K562 (cell line): ENCODE measurements around the gene ZNF488. TPM values are rescaled to one million over a fixed set of nuclear protein-coding genes. Genes with fewer than 3 reads are reported as not detected.

Experiments used
- ATAC-seq: fragments of 200-7000 bp; cut with Tn5 transposase; 3 replicates; pipeline ENCODE4 v1.9.1; 2020; ENCODE audit warnings: moderate library complexity
- BruUV-seq: library from RNA; stranded (reverse); fragments of 400-500 nt; replicated peaks from 2 replicates; lab custom pipeline; 2021; lab: Mats Ljungman, UMichigan
- CTCF ChIA-PET: fragments of 300-600 bp; formaldehyde crosslinking; extraction: SDS; loops from one replicate; lab custom pipeline; 2021; ENCODE audit warnings: low intra/inter-chr PET ratio; lab: Yijun Ruan, JAX
- POLR2A ChIA-PET: fragments of 300-600, 350-650 bp; sonication (Branson Sonifier 250); formaldehyde crosslinking; extraction: SDS; loops from one replicate; lab custom pipeline; 2021; ENCODE audit warnings: antibody characterized with exemption, inconsistent platforms; lab: Yijun Ruan, JAX
- DNase-seq, 4 experiments: peaks; one replicate each; pipeline versions ENCODE4 v3.0.0 to v3.0.0-alpha.2; 2011 to 2018; ENCODE audit warnings: low spot score in 3 of 4, mixed read lengths in 3 of 4; ENCODE audit errors: extremely low read depth in 1 of 4
- FAIRE-seq: peaks from 2 replicates; lab custom pipeline; 2011; peaks lifted over from hg19 to GRCh38; lab: Jason Lieb, UNC
- H2AFZ ChIP-seq: 2 replicates; pipeline ENCODE4 v1.6.0; 2011; ENCODE audit warnings: low read depth, low read length, control low read depth, inconsistent platforms
- H3K27ac ChIP-seq: fragments of 200-600 bp; 3 replicates; pipeline ENCODE4 v1.8.0; 2011; ENCODE audit warnings: low read depth, mild to moderate bottlenecking, control low read depth, inconsistent platforms, low read length, moderate library complexity, mixed read lengths; ENCODE audit errors: extremely low read depth
- H3K27me3 ChIP-seq, 2 experiments: fragments of 300-600 bp in 1 of 2; 2 replicates in 1 of 2; 3 replicates in 1 of 2; pipeline versions ENCODE4 v1.6.0 to v1.8.0; 2011; ENCODE audit warnings: inconsistent platforms in 2 of 2, low read length in 2 of 2, mild to moderate bottlenecking in 1 of 2, mixed read lengths in 1 of 2, moderate library complexity in 1 of 2; ENCODE audit not compliant: control insufficient read depth in 2 of 2, insufficient read depth in 2 of 2
- H3K36me3 ChIP-seq: fragments of 300-600 bp; 3 replicates; pipeline ENCODE4 v1.8.0; 2011; ENCODE audit warnings: mild to moderate bottlenecking, low read length, inconsistent platforms; ENCODE audit not compliant: control insufficient read depth, insufficient read depth
- H3K4me1 ChIP-seq, 2 experiments: fragments of 200-600 bp in 1 of 2; replicated peaks in 1 of 2; 2 replicates in 1 of 2; 3 replicates in 1 of 2; pipeline versions ENCODE4 v1.5.1 to v1.8.0; 2011; ENCODE audit warnings: inconsistent platforms in 2 of 2, low read length in 2 of 2, mild to moderate bottlenecking in 1 of 2, mixed read lengths in 1 of 2, moderate library complexity in 1 of 2; ENCODE audit not compliant: control insufficient read depth in 2 of 2, insufficient read depth in 2 of 2
- H3K4me2 ChIP-seq: 2 replicates; pipeline ENCODE4 v1.6.1; 2011; ENCODE audit warnings: low read length, control low read depth, inconsistent platforms, mixed read lengths; ENCODE audit not compliant: insufficient read depth
- H3K4me3 ChIP-seq: fragments of 200-600 bp; sonication (generic), shearing (Covaris generic); 2 replicates; pipeline ENCODE4 v1.5.1; 2016; ENCODE audit warnings: control low read depth, inconsistent platforms
- H3K79me2 ChIP-seq: fragments of 200-600 bp; 3 replicates; pipeline ENCODE4 v1.8.0; 2011; ENCODE audit warnings: low read length, inconsistent platforms; ENCODE audit not compliant: control insufficient read depth, insufficient read depth
- H3K9ac ChIP-seq, 2 experiments: 2 replicates each; pipeline versions ENCODE4 v1.6.0 to v1.6.1; 2011; ENCODE audit warnings: low read depth in 2 of 2, low read length in 2 of 2, control low read depth in 1 of 2, inconsistent platforms in 1 of 2, mild to moderate bottlenecking in 1 of 2, mixed read lengths in 1 of 2; ENCODE audit not compliant: insufficient read depth in 1 of 2
- H3K9me1 ChIP-seq: one replicate; pipeline ENCODE4 v1.6.0; 2011; ENCODE audit warnings: inconsistent platforms, mild to moderate bottlenecking, low read length, moderate library complexity; ENCODE audit not compliant: control insufficient read depth, insufficient read depth
- H3K9me3 ChIP-seq: replicated peaks from 2 replicates; pipeline ENCODE4 v1.5.1; 2011; ENCODE audit warnings: low read depth, low read length, inconsistent platforms; ENCODE audit not compliant: control insufficient read depth, insufficient read depth
- H4K20me1 ChIP-seq: replicated peaks from 2 replicates; pipeline ENCODE4 v1.6.1; 2011; ENCODE audit warnings: low read length, inconsistent platforms, mixed read lengths; ENCODE audit not compliant: control insufficient read depth, insufficient read depth
- BMI1 ChIP-seq: fragments of 150-350 bp; IDR thresholded peaks from 2 replicates; pipeline ENCODE4 v1.6.1; 2014; ENCODE audit warnings: low read length
- FOXK2 ChIP-seq, 2 experiments: fragments of 450-650 bp; IDR thresholded peaks in 1 of 2; conservative IDR thresholded peaks in 1 of 2; 2 replicates each; pipeline ENCODE4 v1.6.1; 2016; ENCODE audit warnings: low read depth in 2 of 2, mild to moderate bottlenecking in 1 of 2
- GABPB2 ChIP-seq: fragments of 250-450 bp; sonication (Bioruptor Pico); conservative IDR thresholded peaks from 2 replicates; pipeline ENCODE4 v1.5.1; 2021; ENCODE audit warnings: mild to moderate bottlenecking
- ILF3 ChIP-seq: fragments of 450-650 bp; IDR thresholded peaks from 2 replicates; pipeline ENCODE4 v1.6.1; 2018; ENCODE audit warnings: antibody characterized with exemption, mild to moderate bottlenecking, moderate library complexity, borderline replicate concordance
- MTA3 ChIP-seq: fragments of 450-650 bp; formaldehyde crosslinking; IDR thresholded peaks from 2 replicates; pipeline ENCODE4 v1.6.1; 2017; ENCODE audit warnings: mild to moderate bottlenecking, borderline replicate concordance
- NR1H2 ChIP-seq: sonication (generic); formaldehyde crosslinking; IDR thresholded peaks from 2 replicates; pipeline ENCODE4 v1.4.0; 2020; ENCODE audit warnings: mild to moderate bottlenecking, missing genetic modification reagents
- NUFIP1 ChIP-seq: fragments of 450-650 bp; IDR thresholded peaks from 2 replicates; pipeline ENCODE4 v1.6.1; 2018; ENCODE audit not compliant: partially characterized antibody
- PHF8 ChIP-seq: fragments of 200-600 bp; sonication (generic); IDR thresholded peaks from 2 replicates; pipeline ENCODE4 v1.6.1; 2012; ENCODE audit warnings: mixed run types, mild to moderate bottlenecking, inconsistent platforms, low read length, moderate library complexity, borderline replicate concordance
- SMARCA5 ChIP-seq: fragments of 450-650 bp; IDR thresholded peaks from 2 replicates; pipeline ENCODE4 v1.6.1; 2016
- THRAP3 ChIP-seq: fragments of 450-650 bp; IDR thresholded peaks from 2 replicates; pipeline ENCODE4 v1.6.1; 2016; ENCODE audit warnings: mild to moderate bottlenecking, inconsistent platforms, borderline replicate concordance
- ZNF239 ChIP-seq: fragments of 250-450 bp; sonication (Bioruptor Pico); IDR thresholded peaks from 2 replicates; pipeline ENCODE4 v1.4.0; 2020; ENCODE audit warnings: mild to moderate bottlenecking
- ZNF668 ChIP-seq: fragments of 250-450 bp; sonication (Bioruptor Pico); IDR thresholded peaks from 2 replicates; pipeline ENCODE4 v1.8.0; 2022; ENCODE audit warnings: mild to moderate bottlenecking, inconsistent platforms
- WGBS: fragments of 100-300 bp; shearing (Covaris generic); methylation state at CpG from one replicate; pipeline ENCODE4 v1.1.6; 2016; ENCODE audit warnings: low coverage, mixed read lengths; ENCODE audit not compliant: insufficient coverage; ENCODE audit errors: missing lambda C conversion rate; 5-methylcytosine and 5-hydroxymethylcytosine counted together
- in situ Hi-C: fragments of 300-500 bp; cut with MboI; formaldehyde crosslinking; loops from 4 replicates; pipeline ENCODE4 v1.15.0; 2018; ENCODE audit warnings: inconsistent platforms, mixed read lengths
- intact Hi-C: fragments of 100-400 bp; cut with micrococcal nuclease; formaldehyde crosslinking; loops from 2 replicates; pipeline ENCODE4 v1.14.2; 2022
- polyA plus RNA-seq, 8 experiments: library from polyadenylated mRNA; depleted of rRNA in 4 of 8; stranded (reverse) in 5 of 8; unstranded in 3 of 8; fragments of >200 nt; fragmentation: Nextera tagmentation in 2 of 8; fragmentation: Illumina TruSeq in 1 of 8; extraction: Ambion mirVana in 2 of 8; extraction: Trizol in 1 of 8; gene quantifications; 2 replicates each; pipeline versions ENCODE4 v1.2.1 to v1.2.3, GENCODE V29; 2011 to 2014; ENCODE audit warnings: inconsistent platforms in 1 of 8, missing spikeins in 1 of 8
- total RNA-seq, 7 experiments: library from RNA; depleted of rRNA in 6 of 7; stranded (reverse); fragments of >200 nt in 6 of 7; fragmentation: Illumina TruSeq in 2 of 7; extraction: Trizol in 2 of 7; gene quantifications; 2 replicates each; pipeline versions ENCODE4 v1.2.1 to v1.2.3, GENCODE V29; 2011 to 2021; ENCODE audit warnings: low replicate concordance in 1 of 7
- TF ChIP-seq, protein P1 (sequence below): sonication (generic); formaldehyde crosslinking; IDR thresholded peaks from 2 replicates; pipeline ENCODE4 v1.5.0; 2020; ENCODE audit warnings: missing genetic modification reagents

Gene ZNF488
- total and polyA plus RNA-seq, 9 of the 15 experiments (the other 6 are each of a cell fraction or from before 2014, with no cell fraction given), result 0.03 to 0.09 (median 0.05) TPM; not detected in 3

DNA sequence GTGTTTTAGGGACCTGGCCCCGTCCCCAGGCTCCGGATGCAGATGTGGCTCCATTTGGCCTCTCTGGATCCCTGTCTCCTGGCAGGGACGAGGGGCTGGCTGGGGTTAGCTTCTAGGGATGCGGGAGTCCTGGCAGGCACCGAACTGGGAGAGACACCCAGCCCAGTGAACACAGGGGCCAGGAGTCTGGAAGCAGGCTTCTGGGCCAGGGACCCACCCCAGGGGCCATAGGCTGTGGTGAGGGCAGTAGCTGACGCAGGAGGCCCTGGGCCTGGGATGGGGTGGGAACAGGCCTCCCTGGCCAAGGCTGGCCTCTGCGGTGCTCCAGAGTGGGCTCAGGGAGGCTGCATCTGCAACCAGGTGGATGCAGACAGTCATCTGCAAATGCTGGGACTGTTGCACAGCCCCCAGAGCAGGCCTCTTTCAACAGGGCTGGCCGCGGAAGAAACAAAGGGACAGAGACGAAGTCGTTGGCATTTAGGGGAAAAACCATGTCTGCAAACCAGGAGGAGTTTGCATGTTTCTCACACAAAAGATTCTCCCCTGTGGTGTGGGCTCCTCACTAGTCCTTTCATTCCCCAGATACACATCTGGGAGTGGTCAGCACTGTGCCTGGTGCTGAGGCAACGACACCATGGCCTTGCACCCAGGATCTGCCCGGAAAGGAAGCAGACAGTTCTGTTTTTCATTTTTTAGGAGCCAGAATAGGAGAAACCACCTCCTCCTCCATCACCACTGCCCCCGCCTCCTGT is 36.4 kb upstream of the ZNF488 start:
- ChIA-PET POLR2A (no interaction called here), CTCF (no interaction called here)
- H3K27me3 ChIP-seq, result peaks cover 6 to 46% of the 10 kb centered on the region in 2 experiments; a peak in 4 of 5 replicates
- no peak overlapping the region for H3K4me3 ChIP-seq
- in situ Hi-C loops, result no loop called here
- FAIRE-seq (no peak), ATAC-seq (no peak), DNase-seq (no peak)
- H4K20me1 ChIP-seq, result 0 out of 2 replicates have a peak, but pooled peaks cover 2% of the 10 kb centered on the region
- H3K36me3 ChIP-seq, result no peaks in the 10 kb centered on the region
- no peak overlapping the region; a peak in 1 of 4 replicates for H3K9ac ChIP-seq
- WGBS, result 8% methylated on average over 14 of the region's 14 CpGs
- no peaks in the 10 kb centered on the region for H3K79me2 ChIP-seq
- H3K27ac ChIP-seq, result no peak overlapping the region
- no peaks in the 10 kb centered on the region for H3K9me1 ChIP-seq
- peaks cover 0 to 5% of the 10 kb centered on the region in 2 experiments; a peak in 1 of 5 replicates for H3K4me1 ChIP-seq
- intact Hi-C loops, result no loop called here
- H3K9me3 ChIP-seq, result no peaks in the 10 kb centered on the region
- TF ChIP-seq SMARCA5, result no peak
- TF ChIP-seq NUFIP1, result no peak
- H2AFZ ChIP-seq, result no peak overlapping the region
- H3K4me2 ChIP-seq, result no peak overlapping the region
- no TSS peak for BruUV-seq

DNA sequence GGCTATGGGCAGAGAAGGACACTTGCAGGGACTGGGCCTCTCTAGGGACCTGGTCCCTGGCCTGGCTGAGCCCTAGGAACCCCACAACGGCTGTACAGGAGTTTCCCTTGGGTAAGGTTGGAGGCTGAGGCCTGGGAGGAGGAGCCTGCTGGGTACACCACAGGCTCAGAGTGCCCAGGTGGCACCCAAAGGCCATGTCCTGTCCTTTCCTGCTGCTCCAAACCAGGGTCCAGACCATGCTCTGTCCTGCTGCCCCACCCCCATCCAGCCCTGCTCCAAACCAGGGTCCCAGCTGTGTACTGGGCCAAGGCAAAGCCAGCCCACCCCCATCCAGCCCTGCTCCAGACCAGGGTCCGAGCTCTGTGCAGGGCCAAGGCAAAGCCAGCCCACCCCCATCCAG is 35.3 kb upstream of the ZNF488 start:
- DNase-seq, result no peak
- ChIA-PET CTCF (no interaction called here), POLR2A (no interaction called here)
- intact Hi-C loops, result no loop called here
- Histone ChIP-seq H2AFZ (no peak overlapping the region), H3K79me2 (no peaks in the 10 kb centered on the region), H3K9me3 (no peaks in the 10 kb centered on the region), H3K9me1 (no peaks in the 10 kb centered on the region), H3K4me3 (no peak overlapping the region), H3K27me3 (peaks cover 6 to 56% of the 10 kb centered on the region in 2 experiments; a peak in 4 of 5 replicates), H3K27ac (no peak overlapping the region), H3K4me2 (no peak overlapping the region), H3K9ac (no peak overlapping the region), H3K36me3 (no peaks in the 10 kb centered on the region), H4K20me1 (0 out of 2 replicates have a peak, but pooled peaks cover 2% of the 10 kb centered on the region), H3K4me1 (peaks cover 0 to 5% of the 10 kb centered on the region in 2 experiments; a peak in 1 of 5 replicates)
- WGBS, result 0% methylated on average over 2 of the region's 2 CpGs
- no peak for FAIRE-seq
- BruUV-seq, result no TSS peak
- ATAC-seq, result no peak; the same call in 2 of the 3 replicates
- in situ Hi-C loops, result no loop called here
- no peak for TF ChIP-seq MTA3
- TF ChIP-seq, protein P1, sequence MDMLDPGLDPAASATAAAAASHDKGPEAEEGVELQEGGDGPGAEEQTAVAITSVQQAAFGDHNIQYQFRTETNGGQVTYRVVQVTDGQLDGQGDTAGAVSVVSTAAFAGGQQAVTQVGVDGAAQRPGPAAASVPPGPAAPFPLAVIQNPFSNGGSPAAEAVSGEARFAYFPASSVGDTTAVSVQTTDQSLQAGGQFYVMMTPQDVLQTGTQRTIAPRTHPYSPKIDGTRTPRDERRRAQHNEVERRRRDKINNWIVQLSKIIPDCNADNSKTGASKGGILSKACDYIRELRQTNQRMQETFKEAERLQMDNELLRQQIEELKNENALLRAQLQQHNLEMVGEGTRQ (CRISPR knock-in tag), result no peak
- TF ChIP-seq FOXK2 (conservative IDR thresholded peaks at IDR 0.05 in 1 of 2, IDR thresholded peaks at IDR 0.05 in 1 of 2; ENCODE audit: low read depth in 2 of 2), result no peak
- TF ChIP-seq ZNF668, result no peak
- TF ChIP-seq ZNF239, result no peak
- TF ChIP-seq NR1H2 (CRISPR knock-in tag), result no peak
- TF ChIP-seq PHF8, result no peak
- TF ChIP-seq ILF3, result no peak
- TF ChIP-seq GABPB2 (CRISPR knock-in tag), result no peak
- no peak for TF ChIP-seq BMI1
- no peak for TF ChIP-seq THRAP3
